GM19023 (cell line): Measurements from ENCODE around the gene TUBB.
"Not testable (repeated sequence)": the region's sequence is repeated elsewhere in the genome, so short reads cannot be mapped to it uniquely, and the experiment has no call there.

Source experiments
- ATAC-seq: cut with Tn5 transposase; IDR thresholded peaks from one replicate; pipeline ENCODE4 v1.9.1; 2021; ENCODE audit warnings: mild to moderate bottlenecking, moderate library complexity; ENCODE audit not compliant: unreplicated experiment

Gene TUBB

DNA sequence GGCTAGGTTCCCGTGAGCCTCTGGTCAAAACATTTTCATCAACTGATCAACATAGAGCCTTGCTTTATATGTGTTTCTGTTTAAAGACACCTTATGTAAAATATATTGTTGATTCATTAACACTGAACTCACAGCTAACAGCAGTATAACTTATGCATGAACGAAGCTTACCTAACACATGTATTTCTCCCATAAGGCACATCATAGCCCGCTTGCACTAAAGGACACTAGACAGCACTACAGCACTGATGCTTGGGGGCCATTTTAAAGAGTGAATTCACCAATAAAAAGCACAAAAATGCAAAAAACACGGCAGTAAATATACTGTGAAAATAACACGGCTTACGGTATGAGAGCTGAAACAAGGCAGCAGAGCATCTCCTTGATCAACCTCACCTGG lies 18.4 kb downstream of the TUBB start:
- ATAC-seq, result no peak

- ATAC-seq, result no peak
Measured at GRCh38 chr6:30740540-30740870, 20.4 kb downstream of the TUBB start.

DNA sequence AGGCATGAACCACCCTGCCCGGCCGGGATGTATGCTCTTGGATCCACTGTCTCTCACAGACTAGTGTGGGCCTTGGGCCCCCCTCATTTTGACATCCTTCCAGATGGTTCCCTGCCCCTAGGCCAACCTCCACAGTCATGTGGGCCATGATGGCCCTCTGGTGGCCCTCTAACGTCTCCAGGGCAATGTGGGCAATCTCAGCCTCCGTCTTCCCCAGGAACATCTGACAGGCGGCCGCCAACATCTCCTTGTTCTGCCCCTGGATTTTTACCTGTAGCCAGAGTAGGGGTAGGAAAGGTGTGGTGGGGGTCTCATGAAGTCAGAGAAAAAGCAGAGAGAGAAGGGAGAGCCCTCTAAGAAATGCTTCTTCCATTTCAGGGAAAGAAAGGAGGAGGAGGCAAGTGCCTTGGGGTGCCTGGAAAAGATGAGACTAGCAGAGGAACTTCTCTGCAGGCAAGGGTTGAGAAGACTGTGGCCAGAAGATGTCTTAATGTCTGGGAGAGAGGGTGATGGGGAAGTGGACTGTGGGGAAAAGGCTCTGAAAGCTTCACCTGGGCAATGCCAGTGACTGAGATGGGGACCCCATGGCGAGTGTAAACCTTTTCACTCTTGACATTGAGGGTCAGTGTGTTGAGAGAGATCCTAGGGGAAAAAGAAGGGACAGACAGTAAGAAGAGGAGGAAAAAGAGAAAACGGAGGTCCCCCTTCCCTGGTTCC lies 21.1 kb downstream of the TUBB start:
- no peak for ATAC-seq

- no peak for ATAC-seq
Measured at GRCh38 chr6:30741789-30742315, 21.7 kb downstream of the TUBB start.

GRCh38 chr6:30742316-30743098 lies 22.4 kb downstream of the TUBB start, which contains the start of gene FLOT1:
TSS of gene FLOT1 (minus strand) at chr6:30742687. CDS start at chr6:30742189, 498 bp downstream.
- peak; percentile 66 for ATAC-seq

GRCh38 chr6:30743099-30744053 lies 23.2 kb downstream of the TUBB start:
- peak; percentile 23 for ATAC-seq

- ATAC-seq, result peak; percentile 29
Measured at GRCh38 chr6:30744054-30744805, 24.1 kb downstream of the TUBB start, which contains the start of gene IER3. TSS of gene IER3 (minus strand) at chr6:30744547. CDS start at chr6:30744518, 29 bp downstream.

GRCh38 chr6:30747300-30747687 lies 27.1 kb downstream of the TUBB start:
- no peak for ATAC-seq

DNA sequence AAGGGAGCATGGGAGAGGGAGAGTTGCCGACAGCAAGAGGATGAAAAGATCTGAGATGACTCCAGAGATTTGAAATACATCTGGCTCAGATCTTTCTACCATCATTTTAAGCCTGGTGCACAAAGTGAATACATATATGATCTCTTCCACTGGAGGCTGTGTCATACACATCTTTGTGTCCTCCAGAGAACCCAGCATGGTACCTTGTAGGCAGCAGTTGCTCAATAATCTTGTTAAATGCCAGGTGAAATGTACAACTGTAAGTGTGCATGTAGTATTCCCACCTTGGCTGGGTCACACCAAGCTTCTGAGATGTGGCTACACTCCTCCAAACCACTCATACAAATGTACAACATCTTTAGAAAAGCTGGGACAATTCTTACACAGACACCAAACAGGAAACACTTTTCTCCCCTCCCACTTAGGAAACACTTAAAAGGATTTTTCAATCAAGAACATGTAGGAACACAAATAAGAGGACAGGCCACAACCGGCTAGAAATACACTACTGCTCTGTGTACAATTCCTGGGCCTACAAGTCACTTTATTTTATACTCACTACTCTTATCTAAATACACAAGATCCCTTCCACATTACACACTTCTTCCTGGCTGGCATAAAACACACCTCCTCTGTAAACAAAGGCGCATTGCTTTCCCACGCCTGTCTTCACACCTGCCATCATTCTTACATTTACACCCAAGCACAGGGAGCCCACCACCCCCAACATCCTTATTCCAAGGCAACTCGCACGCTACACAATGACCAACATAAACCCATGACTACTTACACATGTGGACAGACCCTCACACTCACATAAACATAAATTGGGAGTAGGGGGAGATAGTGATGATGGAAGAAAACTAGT lies 28.0 kb downstream of the TUBB start:
- no peak for ATAC-seq

GRCh38 chr6:30748851-30749540 lies 28.8 kb downstream of the TUBB start:
- no peak for ATAC-seq

- ATAC-seq, result no peak
Measured at GRCh38 chr6:30749554-30750378, 29.6 kb downstream of the TUBB start.

DNA sequence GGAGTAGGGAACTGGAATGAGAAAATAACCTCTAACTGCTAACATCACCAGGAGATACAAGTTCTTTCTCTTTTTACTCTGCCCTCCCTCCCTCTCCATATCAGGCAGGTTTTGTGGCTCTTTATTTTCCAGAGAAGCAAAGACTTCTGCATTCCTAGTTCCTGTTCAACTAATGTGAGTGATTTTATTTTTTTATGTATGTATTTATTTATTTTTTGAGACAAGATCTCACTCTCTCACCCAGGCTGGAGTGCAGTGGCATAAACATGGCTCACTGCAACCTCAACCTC lies 30.2 kb downstream of the TUBB start:
- ATAC-seq, result no peak

GRCh38 chr6:30752157-30752927 lies 32.2 kb downstream of the TUBB start:
- no peak for ATAC-seq

- no peak for ATAC-seq
Measured at GRCh38 chr6:30754631-30755030, 34.5 kb downstream of the TUBB start.

- not testable (repeated sequence) for ATAC-seq
Measured at GRCh38 chr6:30756405-30757003, 36.4 kb downstream of the TUBB start.

- no peak for ATAC-seq
Measured at GRCh38 chr6:30757261-30757904, 37.2 kb downstream of the TUBB start.
